Measurements from ENCODE around the gene NFU1.

Gene NFU1

DNA sequence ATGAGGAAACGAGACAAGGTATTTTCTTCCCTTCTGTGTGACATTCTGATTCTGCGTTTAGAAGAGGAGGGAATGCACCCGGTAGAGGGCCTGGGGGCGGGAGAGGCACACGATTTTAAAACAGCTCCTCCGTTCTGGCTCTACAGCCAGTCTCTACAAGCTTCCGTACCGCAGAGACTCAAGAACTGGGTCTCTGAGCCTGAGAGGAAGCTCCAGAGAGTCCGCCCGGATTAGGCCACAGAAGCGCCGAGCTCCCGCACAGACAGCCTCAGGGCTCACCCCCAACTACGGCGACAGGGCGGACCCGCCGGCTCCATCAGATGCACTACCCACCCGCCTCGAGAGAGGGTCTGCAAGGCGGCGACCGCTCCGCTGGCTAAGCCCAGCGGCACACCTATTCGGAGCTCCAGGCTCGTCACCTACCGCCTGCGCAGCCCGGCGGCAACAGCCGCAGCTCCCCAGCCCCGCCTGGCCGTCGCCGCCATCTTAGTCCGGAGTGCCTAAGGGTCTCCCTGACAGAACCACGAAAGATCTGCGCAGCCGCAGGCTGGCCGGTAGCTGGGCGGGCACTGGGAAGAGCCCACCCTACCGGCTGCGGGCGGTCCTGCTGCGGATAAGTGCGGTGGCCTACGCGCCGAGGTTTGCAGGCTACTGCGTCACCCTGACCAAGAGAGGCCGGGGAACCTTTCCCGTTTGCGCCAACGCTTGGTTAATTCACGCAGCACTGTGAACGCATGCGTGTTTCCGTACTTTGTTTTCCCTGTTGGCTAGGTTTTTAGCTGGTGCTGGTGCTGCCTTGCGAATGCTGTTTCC, at the start of gene NFU1:
NFU1 (minus strand) TSS at position 498 of the 813 bp plus-strand sequence; CDS start at position 485, 13 bp downstream.
- DNase-seq: peak; percentile 86

DNA sequence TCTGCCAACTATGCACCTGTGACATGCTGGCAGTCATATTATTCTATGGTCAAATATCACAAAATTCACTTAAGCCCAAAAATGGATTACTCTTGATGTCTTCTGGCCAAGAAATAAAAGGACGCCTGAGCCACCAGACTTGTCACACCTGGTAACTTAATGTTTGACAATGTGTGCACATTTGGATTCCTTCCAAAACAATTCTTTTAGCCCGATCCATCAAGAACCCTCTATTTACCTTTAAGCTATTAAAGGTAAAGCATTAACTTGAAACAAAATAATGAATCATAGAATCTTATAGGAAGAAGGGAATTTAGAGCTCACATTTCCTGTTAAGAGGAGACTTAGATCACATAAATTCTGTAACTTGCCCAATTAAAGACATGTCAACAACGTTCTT, 46.5 kb upstream of the NFU1 start:
- no peak for DNase-seq

DNA sequence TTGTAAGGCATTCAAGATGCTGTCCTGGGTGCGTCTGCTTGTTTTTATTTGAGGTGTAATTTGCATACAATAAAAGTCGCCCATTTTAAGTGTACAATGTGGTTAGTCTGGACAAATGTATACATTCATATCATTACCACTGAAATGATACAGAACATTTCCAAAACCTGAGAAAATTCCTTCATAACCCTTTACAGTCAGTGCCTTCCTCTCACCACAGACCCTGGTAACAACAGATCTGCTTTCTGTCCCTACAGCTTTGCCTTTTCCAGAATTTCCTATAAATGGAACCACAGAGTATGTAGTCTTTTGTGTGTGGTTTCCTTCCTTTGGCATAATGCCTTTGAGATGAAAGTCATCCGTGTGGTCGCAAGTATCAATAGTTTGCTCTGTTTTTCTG, 45.8 kb upstream of the NFU1 start:
- no peak for DNase-seq

DNA sequence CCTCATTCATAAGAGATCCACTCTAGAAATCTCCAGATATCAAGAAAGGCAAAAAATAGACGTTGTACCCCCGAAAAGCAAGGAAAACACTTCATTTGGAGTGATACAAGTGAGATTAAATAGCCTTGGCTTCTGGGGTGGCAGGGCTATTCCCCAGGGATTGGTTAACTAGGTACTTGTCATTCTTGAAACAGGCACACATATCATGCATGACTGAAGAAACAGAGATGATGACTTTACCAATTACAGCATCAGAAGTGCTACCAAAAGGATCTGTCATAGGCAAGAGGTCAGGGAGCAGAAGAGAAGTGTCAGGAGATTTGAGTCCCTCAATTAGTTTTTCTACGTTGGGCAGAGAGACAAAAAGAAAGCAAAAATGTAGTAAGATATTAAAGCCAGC, 45.2 kb upstream of the NFU1 start:
- DNase-seq: peak; percentile 16

DNA sequence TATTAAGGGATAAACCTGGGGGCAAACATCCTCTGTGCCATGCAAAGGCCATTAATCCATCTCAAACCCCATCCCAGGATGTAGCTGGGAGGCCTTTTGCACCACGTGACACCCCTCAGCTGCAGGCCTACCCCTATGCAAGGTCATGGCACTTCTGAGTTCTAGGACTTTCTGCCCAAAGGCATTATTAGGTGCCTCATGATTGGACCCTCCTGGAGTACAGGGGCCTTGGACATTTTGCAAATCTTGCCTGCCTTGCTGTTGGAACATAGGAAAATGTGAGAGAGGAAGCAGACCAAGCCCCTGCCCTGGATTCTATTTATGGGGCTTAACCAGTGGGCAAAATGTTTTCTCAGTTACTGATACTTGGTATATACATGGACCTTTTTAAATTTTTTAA, 44.2 kb upstream of the NFU1 start:
- DNase-seq: no peak

DNA sequence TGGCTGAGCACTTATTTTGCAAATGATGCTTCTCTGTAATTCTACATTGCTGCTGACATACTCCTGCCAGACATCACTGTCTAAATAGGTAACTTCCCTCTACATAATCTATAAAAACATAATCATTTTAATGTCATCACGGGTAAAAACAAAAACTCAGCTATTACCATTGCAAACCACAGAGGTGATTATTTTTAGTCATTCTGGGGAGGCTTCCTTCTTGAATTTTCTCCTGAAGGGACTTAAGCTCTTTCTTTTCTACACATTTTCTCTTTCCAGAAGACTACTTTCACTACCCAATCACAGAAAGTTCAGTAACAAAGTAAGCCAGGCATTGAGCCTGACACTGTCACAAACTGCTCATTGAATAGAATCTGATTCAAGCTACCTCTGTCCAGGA, 40.4 kb upstream of the NFU1 start:
- DNase-seq: no peak

DNA sequence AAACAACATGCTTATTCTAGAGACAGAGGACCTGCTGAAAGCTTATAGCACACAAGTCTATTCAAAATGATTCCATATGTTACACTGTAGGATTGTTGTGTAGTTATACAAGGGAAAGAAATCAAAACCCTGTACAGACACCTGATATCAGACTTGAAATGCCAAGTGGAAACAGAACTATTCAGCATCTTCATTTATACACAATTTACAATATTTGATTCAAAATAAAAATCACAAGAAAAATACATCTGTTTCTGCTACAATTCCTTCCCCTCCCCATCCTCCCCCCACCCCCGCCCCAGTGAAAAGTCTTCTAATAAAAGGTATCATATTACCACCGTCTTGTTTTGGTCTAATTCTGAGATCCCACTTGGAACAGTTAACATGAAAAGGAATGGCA, 37.5 kb upstream of the NFU1 start:
- DNase-seq: no peak

DNA sequence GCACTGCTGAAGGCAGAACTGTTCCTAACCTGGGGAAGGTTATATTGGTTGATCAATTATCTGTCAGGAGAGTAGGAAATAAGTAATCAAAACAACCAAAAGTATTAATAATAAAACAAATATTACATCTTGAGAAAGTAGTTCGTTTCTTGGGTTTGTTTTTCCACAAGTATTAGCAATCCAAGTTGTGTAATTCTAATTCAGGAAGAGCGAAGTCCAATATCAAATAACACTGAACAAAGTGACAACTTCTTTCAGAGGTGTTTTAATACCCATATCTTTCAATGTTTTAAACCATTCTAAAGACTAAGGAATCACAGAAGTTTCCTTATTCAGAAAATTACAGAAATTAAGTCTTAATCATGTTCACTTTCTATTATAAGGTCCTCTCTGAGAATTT, 34.6 kb upstream of the NFU1 start:
- no peak for DNase-seq

DNA sequence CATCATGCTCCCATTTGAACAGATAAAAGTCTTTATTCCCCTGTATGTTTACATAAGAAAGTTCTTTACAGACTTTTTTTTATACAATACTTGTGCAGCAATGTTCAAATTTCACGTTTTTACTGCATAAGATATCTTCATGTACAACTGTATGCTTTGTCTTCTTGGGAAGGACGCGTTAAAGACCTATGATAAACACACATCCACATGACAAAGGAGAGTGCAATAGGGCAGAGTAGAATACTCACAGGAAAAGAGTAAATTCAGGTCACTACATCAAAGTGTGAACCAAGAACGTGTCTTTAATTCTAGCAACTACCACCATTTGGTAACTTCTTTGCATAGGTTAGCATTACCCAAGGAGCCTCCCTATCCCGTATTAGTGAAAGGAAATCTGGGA, 33.7 kb upstream of the NFU1 start:
- DNase-seq: no peak

DNA sequence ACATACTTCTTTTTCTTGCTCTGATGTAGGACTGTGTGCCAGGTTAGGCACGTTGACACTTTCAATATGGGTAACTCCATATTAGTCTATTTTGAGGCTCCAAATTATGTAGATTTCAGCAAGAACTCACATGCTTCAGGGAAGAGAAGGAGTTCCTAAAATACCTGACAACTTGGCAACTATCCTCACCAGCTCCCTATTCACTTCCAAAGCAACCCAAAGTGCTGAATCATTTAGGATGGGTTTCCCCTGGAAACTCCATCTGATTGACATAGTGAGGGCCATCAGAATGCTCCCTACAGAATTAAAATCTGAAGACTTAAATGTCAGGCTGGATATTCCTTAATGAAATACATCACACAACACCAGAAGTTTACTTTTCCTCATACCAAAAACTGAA, 32.5 kb upstream of the NFU1 start:
- DNase-seq: no peak

DNA sequence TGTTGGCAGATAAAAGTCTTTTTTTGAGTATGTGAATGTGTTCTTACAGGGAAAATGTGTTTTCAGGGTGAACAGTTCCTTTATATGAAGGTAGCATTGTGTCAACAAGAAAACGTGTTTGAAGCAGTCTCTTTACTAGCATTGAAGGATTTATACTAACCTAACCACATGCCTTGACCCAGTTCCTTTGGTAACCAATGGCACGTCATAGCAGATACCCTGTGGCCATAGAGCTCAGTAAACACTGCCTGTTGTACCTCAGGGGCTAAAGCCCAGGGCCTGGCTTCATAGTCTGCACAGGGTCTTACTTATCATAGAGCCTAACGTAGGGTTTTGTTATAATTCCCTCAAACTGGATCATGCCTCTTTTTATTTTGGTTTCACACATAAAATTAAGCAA, 32.1 kb upstream of the NFU1 start:
- DNase-seq: no peak

DNA sequence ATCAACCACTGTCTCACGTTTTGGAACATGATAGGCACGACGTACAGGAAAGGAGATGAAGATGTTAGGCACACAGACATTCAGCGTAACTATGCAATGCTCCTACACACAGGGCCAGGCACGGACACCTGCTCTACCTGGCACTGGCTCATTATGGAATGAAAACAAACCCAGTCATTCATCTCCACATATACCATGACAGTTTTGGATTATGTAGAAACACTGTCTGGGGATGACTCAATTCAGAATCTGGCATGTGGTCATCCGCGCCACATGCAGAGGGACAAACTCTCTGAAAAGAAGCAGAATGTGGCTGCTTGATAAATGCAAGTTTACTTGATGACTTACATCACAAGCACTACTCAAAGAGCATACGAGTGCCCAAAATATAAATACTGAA, 29.5 kb upstream of the NFU1 start:
- DNase-seq: no peak

DNA sequence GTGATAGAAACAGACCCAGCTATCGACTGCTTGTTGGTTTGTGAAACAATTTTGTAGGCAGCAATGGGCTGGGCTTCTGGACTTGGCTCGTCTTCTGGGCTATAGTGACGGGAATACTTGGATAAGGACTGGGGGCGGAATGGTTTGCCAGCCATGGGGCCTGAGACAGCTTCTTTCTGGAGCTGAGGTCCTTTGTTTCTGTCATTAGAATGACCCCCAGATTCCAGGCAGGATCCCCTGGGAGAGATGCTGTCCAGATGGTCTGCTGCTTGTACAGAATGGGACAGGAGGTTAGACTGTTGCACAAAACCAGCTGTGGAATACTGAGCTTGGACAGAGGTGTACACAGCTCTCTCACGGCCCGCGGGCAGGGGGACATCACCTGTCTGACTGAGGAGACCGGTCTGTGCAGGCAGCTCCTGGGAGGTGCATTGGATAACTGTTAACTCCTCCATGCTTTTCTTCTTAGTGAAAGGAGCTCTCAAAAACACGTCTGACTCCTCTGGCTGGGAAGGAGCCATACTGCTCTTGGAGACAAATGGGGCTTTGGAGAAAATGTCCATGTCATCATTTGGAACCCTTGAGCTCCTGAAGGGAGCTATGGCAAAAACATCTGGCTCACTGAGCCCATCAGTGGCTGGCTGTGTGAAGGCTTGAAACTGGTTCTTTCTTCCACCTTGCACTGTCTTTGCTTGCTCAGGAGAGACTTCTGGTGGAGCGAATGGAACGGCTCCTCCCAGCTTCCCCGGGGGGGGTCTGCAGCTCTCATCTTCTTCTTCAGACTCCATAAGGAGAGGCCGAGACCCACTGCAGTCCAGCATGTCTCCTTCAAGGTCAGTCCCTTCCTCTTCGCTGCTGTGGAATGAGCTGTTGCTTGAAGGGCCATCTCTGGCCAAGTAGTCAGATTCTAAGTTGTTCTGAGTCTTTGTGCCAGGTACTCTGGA, 28.6 kb upstream of the NFU1 start:
- no peak for DNase-seq

DNA sequence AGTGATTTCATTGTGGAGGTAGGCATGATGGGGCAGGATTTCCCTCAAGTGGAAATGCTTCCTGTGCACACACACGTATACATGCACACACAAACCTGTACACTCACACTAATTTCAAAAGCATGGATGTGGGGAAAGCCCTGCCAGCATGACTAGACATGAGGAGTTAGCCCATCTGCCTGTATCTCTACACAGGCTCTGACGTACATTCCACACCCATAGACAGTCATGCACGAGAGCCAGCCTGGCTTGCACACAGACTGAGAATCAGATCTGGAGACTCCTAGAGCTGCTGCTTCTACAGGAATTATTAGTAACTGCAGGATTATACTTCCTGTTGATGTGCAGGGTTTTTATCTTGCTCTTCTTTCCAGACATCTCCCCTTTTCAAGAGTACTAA, 27.3 kb upstream of the NFU1 start:
- DNase-seq: peak; percentile 27

DNA sequence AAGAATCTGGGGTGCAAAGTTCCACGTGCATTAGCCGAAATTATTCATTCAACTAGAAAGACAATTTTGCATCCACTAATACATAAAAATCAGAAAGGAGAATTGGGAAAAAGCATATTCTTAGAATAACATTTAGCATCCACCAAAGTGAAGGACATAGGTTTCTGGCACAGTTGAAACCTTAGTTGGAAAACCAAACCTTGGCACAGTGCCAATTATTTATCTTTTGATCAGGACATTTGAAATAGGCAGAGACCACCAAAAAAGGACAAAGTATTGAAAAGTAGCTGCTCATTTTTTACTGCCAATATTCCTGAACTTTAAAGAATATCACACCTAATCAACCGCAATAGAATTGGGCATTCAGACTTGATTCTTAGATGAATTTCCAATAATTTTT, 25.5 kb upstream of the NFU1 start:
- no peak for DNase-seq

DNA sequence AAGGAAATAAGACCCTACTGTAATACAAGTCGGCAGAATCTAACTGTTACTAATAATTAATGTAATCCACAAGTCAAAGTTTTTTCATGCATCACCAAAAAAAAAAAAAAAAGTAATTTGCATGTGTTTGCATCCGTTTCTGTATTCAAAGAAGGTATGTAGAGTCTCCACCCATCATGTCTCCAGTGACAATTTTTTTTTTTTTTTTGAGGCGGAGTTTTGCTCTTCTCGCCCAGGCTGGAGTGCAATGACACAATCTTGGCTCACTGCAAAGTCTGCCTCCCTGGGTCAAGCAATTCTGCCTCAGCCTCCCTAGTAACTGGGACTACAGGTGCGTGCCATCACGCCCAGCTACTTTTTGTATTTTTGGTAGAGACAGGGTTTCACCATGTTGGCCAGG, 24.2 kb upstream of the NFU1 start:
- no peak for DNase-seq

DNA sequence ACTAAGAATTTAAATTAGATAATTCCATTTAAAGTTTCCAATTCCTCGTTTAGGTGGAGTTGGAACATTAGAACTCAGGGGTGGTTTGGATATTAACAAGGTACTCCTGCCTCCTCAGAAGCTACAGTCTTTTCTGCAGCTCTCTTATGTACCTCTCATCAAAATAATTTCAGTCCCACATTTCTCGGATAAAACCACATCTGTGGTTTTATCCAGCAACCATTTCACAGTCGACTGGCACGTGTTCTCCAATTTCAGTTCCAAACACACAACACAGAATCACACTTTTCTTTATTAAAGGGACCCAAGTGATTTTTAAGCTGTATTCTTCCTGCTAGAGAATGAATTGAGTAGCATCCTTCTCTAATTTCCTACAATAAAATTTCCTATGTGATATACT, 22.7 kb upstream of the NFU1 start:
- no peak for DNase-seq

DNA sequence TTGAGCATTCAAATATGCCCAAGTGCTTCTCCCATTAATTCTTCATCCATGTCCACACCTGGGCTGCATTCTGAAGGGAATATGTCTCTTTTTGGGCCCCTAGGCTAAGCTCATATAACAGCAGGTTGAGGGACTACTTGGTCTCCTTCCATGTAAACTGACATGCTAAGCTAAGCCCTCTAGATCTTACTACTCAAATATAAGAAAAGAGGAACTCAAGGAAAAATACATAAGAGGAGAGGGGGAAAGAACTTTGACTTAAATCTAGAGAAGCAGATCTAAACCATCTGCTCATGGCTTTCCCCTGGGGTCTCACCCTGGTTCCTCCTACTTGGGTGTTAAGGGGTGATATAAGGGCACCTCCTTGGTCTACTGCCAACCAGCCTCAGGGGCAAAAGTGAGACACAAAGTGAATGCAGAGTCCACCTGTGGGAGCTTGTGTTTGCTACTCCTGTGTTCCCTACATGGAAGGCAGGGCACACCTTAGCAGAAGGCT, 19.8 kb upstream of the NFU1 start:
- DNase-seq: no peak

DNA sequence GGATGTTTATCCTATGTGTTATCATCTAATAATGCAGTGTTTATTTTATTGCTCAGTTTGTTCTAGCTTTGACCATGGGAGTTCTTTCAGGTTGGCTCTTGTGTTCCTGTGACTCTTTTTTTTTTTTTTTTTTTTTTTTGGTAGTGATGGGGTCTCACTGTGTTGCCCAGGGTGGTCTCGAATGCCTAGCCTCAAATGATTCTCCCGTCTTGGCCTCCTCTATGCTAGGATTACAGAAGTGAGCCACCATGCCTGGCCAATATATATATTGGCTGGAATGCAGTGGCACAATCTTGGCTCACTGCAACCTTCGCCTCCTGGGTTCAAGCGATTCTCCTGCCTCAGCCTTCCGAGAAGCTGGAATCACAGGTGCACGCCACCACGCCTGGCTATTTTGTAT, 18.9 kb upstream of the NFU1 start:
- DNase-seq: no peak

DNA sequence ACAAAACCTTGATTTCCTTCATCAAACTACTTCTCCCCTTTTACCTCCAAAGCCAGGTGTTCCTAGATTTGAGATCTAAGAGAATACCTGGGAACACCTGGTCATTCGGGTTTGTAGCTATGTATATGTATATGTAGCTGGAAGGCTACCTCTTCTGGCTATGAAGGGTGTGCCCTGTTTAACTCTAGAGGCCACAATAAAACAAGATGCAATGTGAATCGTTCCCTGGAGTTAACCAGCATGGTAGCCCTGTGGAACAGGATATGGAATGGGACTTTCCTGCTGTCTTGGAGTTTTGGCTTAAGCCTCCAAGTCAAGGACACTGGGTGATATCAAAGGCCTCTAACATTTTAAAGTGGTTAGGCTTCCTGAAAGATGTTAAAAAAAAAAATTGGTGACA, 17.7 kb upstream of the NFU1 start:
- no peak for DNase-seq

DNA sequence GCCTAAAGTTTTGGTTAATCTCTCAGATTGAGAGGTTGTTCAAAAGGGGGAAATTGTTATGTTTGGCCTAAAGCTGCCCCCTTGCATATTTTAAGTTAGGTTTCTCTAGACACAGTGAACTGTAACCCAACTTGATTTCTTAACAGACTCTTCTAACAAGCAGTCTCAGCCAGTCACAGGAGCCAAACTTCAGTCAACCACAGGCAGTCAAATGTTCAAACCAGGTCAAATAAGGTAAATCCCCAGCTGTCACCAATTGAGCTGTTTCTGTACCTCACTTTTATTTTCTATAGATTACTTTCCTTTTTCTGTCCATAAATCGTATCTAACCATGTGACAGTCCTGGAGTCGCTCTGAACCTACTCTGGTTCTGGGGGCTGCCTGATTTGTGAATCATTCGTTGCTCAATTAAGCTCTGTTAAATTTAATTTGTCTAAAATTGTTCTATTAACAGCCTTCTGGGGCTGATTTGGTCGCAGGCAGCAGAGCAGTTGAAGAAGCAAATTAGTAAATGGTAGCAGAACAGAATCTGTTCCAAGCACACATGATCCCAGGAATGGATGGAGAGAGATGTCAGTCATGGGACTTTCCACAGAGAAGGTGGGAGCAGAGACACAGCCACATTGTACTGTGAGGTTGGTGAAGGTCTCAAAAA, 16.4 kb upstream of the NFU1 start:
- no peak for DNase-seq

DNA sequence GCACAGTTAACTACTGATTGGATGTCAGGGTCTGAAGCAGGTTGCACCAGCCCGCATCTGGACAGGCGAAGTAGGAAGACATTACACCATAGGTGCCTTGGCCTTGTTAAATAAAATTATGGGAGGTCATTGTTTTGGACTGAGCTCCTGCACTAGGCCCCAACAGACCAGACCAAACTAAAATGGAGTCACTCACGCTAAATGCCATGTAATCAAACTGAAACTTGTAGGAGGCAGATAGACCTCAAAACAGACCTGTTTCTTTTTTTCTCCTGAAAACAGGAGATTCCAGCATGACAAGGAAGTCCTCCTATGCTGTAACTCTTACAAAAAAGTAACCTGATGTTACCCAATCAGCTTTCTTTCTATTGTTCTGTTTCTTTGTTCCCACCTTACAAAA, 15.5 kb upstream of the NFU1 start:
- DNase-seq: no peak

DNA sequence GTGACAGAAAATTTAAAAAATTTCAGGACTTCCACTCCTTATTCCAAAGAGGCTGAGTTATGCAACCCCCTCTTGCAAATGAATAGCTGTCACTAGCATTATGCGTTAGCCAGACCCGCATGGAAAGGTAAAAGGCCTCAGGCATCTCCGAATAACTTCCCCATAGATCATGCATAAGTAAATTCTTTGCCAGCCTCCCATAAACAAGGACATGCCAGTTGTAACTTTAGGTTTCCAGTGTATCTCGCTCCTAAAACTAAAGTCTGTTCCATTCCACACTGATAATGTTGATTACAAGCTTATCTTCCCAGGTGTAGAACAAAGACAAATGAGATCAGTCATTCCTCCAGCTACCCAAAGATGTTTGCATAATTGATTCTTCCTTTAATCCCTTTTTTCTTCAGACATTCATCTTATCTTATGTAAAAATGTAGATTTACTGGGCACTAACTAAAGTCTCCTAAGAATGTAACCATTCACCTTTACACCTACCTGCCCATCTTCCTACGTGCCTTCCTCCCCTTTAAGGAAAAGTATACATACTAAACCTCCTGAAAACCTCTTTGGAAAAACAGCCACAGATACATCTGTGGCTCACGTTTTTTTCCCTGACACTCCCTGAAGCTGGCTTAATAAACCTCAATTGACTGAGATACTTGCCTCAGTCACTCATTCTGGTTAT, 13.6 kb upstream of the NFU1 start:
- DNase-seq: no peak
